ENCODE measurements around the gene LRPAP1. TPM values are rescaled to one million over a fixed set of nuclear protein-coding genes. Genes with fewer than 3 reads are reported as not detected.
"Not testable (repeated sequence)": the region's sequence is repeated elsewhere in the genome, so short reads cannot be mapped to it uniquely, and the experiment has no call there.

LRPAP1 gene
- total RNA-seq, 1 donor from 2014 or later: 15.7 TPM

GRCh38 chr4:3514221-3514780 is 17.9 kb downstream of the LRPAP1 start:
- Histone ChIP-seq H3K27ac (ENCODE audit: low read depth, low read length) (no peak overlapping the region), H3K9ac (ENCODE audit: low read depth in 1 of 3, low read length in 3 of 3) (no peak overlapping the region), H3K27me3 (ENCODE audit: control insufficient read depth in 3 of 3, insufficient read depth in 3 of 3, low read length in 3 of 3) (no peaks in the 10 kb centered on the region), H3K36me3 (ENCODE audit: control insufficient read depth in 3 of 3, insufficient read depth in 3 of 3, low read length in 3 of 3) (peaks cover 66 to 76% (median 75%) of the 10 kb centered on the region in 3 donors), H3K4me1 (ENCODE audit: control insufficient read depth in 3 of 3, insufficient read depth in 3 of 3, low read length in 3 of 3) (no peaks in the 10 kb centered on the region), H3K4me3 (ENCODE audit: low read length in 3 of 3) (no peak overlapping the region), H3K9me3 (ENCODE audit: control insufficient read depth in 3 of 3, low read length in 3 of 3) (no peaks in the 10 kb centered on the region)

GRCh38 chr4:3513807-3514206 is 18.4 kb downstream of the LRPAP1 start:
- no peaks in the 10 kb centered on the region for H3K9me3 ChIP-seq (ENCODE audit: control insufficient read depth in 3 of 3, low read length in 3 of 3)
- H3K9ac ChIP-seq (ENCODE audit: low read depth in 1 of 3, low read length in 3 of 3): no peak overlapping the region
- H3K4me1 ChIP-seq (ENCODE audit: control insufficient read depth in 3 of 3, insufficient read depth in 3 of 3, low read length in 3 of 3): no peaks in the 10 kb centered on the region
- H3K36me3 ChIP-seq (ENCODE audit: control insufficient read depth in 3 of 3, insufficient read depth in 3 of 3, low read length in 3 of 3): peaks cover 63 to 76% (median 74%) of the 10 kb centered on the region in 3 donors
- H3K27ac ChIP-seq (ENCODE audit: low read depth, low read length): no peak overlapping the region
- no peak overlapping the region for H3K4me3 ChIP-seq (ENCODE audit: low read length in 3 of 3)
- H3K27me3 ChIP-seq (ENCODE audit: control insufficient read depth in 3 of 3, insufficient read depth in 3 of 3, low read length in 3 of 3): no peaks in the 10 kb centered on the region

DNA sequence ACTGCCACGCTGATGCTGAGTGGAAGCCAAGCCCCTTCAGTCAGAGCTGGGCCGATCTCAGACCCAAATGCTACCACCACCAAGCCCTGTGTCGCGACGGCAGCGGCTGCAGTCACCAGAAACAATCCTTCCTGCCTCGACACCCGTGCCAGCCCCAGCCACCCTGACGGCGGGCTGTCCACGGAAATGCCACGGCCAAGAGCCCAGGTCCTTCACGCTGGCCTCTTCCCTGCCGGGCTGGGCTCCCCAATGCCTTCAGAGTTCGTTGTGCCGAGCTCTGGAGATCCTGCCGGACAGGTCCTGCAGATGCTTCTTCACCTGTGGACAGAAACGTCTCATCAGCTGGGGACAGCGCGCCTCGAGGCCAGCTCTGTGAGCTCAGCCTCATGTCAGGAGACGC is 19.5 kb downstream of the LRPAP1 start:
- no peak overlapping the region for H3K27ac ChIP-seq (ENCODE audit: low read depth, low read length)
- H3K4me1 ChIP-seq (ENCODE audit: control insufficient read depth in 3 of 3, insufficient read depth in 3 of 3, low read length in 3 of 3): no peaks in the 10 kb centered on the region
- H3K36me3 ChIP-seq (ENCODE audit: control insufficient read depth in 3 of 3, insufficient read depth in 3 of 3, low read length in 3 of 3): peaks cover 61 to 76% (median 75%) of the 10 kb centered on the region in 3 donors
- no peaks in the 10 kb centered on the region for H3K9me3 ChIP-seq (ENCODE audit: control insufficient read depth in 3 of 3, low read length in 3 of 3)
- no peak overlapping the region for H3K4me3 ChIP-seq (ENCODE audit: low read length in 3 of 3)
- H3K9ac ChIP-seq (ENCODE audit: low read depth in 1 of 3, low read length in 3 of 3): no peak overlapping the region
- H3K27me3 ChIP-seq (ENCODE audit: control insufficient read depth in 3 of 3, insufficient read depth in 3 of 3, low read length in 3 of 3): no peaks in the 10 kb centered on the region

- H3K27ac ChIP-seq (ENCODE audit: low read depth, low read length): no peak overlapping the region
Observed at GRCh38 chr4:3512279-3512678, 19.9 kb downstream of the LRPAP1 start.

GRCh38 chr4:3511601-3512000 is 20.6 kb downstream of the LRPAP1 start:
- H3K9me3 ChIP-seq (ENCODE audit: control insufficient read depth in 3 of 3, low read length in 3 of 3); H3K9ac ChIP-seq (ENCODE audit: low read depth in 1 of 3, low read length in 3 of 3); H3K4me3 ChIP-seq (ENCODE audit: low read length in 3 of 3); H3K27ac ChIP-seq (ENCODE audit: low read depth, low read length); H3K4me1 ChIP-seq (ENCODE audit: control insufficient read depth in 3 of 3, insufficient read depth in 3 of 3, low read length in 3 of 3); H3K27me3 ChIP-seq (ENCODE audit: control insufficient read depth in 3 of 3, insufficient read depth in 3 of 3, low read length in 3 of 3): not testable (repeated sequence)
- H3K36me3 ChIP-seq (ENCODE audit: control insufficient read depth in 3 of 3, insufficient read depth in 3 of 3, low read length in 3 of 3): peaks cover 50 to 71% (median 68%) of the 10 kb centered on the region in 3 donors

More at GRCh38 chr4:3512279-3512678, 19.9 kb downstream of the LRPAP1 start:
- peaks cover 57 to 75% (median 71%) of the 10 kb centered on the region in 3 donors for H3K36me3 ChIP-seq (ENCODE audit: control insufficient read depth in 3 of 3, insufficient read depth in 3 of 3, low read length in 3 of 3)
- no peaks in the 10 kb centered on the region for H3K9me3 ChIP-seq (ENCODE audit: control insufficient read depth in 3 of 3, low read length in 3 of 3)
- no peak overlapping the region for H3K4me3 ChIP-seq (ENCODE audit: low read length in 3 of 3)
- H3K27me3 ChIP-seq (ENCODE audit: control insufficient read depth in 3 of 3, insufficient read depth in 3 of 3, low read length in 3 of 3): no peaks in the 10 kb centered on the region
- no peaks in the 10 kb centered on the region for H3K4me1 ChIP-seq (ENCODE audit: control insufficient read depth in 3 of 3, insufficient read depth in 3 of 3, low read length in 3 of 3)
- no peak overlapping the region for H3K9ac ChIP-seq (ENCODE audit: low read depth in 1 of 3, low read length in 3 of 3)

GRCh38 chr4:3511187-3511586 is 21.0 kb downstream of the LRPAP1 start:
- peaks cover 46 to 67% (median 64%) of the 10 kb centered on the region in 3 donors for H3K36me3 ChIP-seq (ENCODE audit: control insufficient read depth in 3 of 3, insufficient read depth in 3 of 3, low read length in 3 of 3)
- H3K27me3 ChIP-seq (ENCODE audit: control insufficient read depth in 3 of 3, insufficient read depth in 3 of 3, low read length in 3 of 3): no peaks in the 10 kb centered on the region
- no peak overlapping the region for H3K4me3 ChIP-seq (ENCODE audit: low read length in 3 of 3)
- H3K9ac ChIP-seq (ENCODE audit: low read depth in 1 of 3, low read length in 3 of 3): no peak overlapping the region
- no peak overlapping the region for H3K27ac ChIP-seq (ENCODE audit: low read depth, low read length)
- H3K4me1 ChIP-seq (ENCODE audit: control insufficient read depth in 3 of 3, insufficient read depth in 3 of 3, low read length in 3 of 3): no peaks in the 10 kb centered on the region
- H3K9me3 ChIP-seq (ENCODE audit: control insufficient read depth in 3 of 3, low read length in 3 of 3): no peaks in the 10 kb centered on the region

- Histone ChIP-seq H3K9me3 (ENCODE audit: control insufficient read depth in 3 of 3, low read length in 3 of 3) (no peaks in the 10 kb centered on the region), H3K36me3 (ENCODE audit: control insufficient read depth in 3 of 3, insufficient read depth in 3 of 3, low read length in 3 of 3) (peaks cover 46 to 63% (median 60%) of the 10 kb centered on the region in 3 donors), H3K4me3 (ENCODE audit: low read length in 3 of 3) (no peak overlapping the region)
Observed at GRCh38 chr4:3510481-3510880, 21.7 kb downstream of the LRPAP1 start.

DNA sequence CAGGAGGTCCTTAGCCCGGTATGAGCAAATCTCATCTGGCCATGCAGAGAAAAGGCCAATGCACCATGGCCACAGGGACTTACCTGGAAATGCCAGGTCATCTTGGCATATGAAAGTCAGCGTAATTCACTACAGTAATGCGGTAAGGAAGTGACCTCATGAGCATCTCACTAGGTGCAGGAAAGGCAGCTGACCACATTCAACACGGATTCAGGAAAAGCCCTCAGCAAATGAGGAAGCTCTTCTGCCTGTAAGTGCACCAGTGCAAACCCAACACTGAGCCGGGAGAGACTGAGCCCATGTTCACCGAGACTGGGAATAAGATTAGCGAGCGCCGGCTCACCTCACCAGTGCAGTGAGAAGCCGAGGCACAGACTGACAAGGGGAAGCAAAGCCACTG is 23.7 kb downstream of the LRPAP1 start:
- Histone ChIP-seq H3K36me3 (ENCODE audit: control insufficient read depth in 3 of 3, insufficient read depth in 3 of 3, low read length in 3 of 3) (peaks cover 43 to 58% (median 51%) of the 10 kb centered on the region in 3 donors), H3K9me3 (ENCODE audit: control insufficient read depth in 3 of 3, low read length in 3 of 3) (no peaks in the 10 kb centered on the region), H3K27ac (ENCODE audit: low read depth, low read length) (no peak overlapping the region), H3K9ac (ENCODE audit: low read depth in 1 of 3, low read length in 3 of 3) (no peak overlapping the region), H3K4me1 (ENCODE audit: control insufficient read depth in 3 of 3, insufficient read depth in 3 of 3, low read length in 3 of 3) (no peaks in the 10 kb centered on the region), H3K27me3 (ENCODE audit: control insufficient read depth in 3 of 3, insufficient read depth in 3 of 3, low read length in 3 of 3) (no peaks in the 10 kb centered on the region), H3K4me3 (ENCODE audit: low read length in 3 of 3) (no peak overlapping the region)

More at GRCh38 chr4:3510481-3510880, 21.7 kb downstream of the LRPAP1 start:
- Histone ChIP-seq H3K4me1 (ENCODE audit: control insufficient read depth in 3 of 3, insufficient read depth in 3 of 3, low read length in 3 of 3) (no peaks in the 10 kb centered on the region), H3K27ac (ENCODE audit: low read depth, low read length) (no peak overlapping the region), H3K27me3 (ENCODE audit: control insufficient read depth in 3 of 3, insufficient read depth in 3 of 3, low read length in 3 of 3) (no peaks in the 10 kb centered on the region), H3K9ac (ENCODE audit: low read depth in 1 of 3, low read length in 3 of 3) (no peak overlapping the region)

- H3K4me3 ChIP-seq (ENCODE audit: low read length in 3 of 3): no peak overlapping the region
- H3K36me3 ChIP-seq (ENCODE audit: control insufficient read depth in 3 of 3, insufficient read depth in 3 of 3, low read length in 3 of 3): peaks cover 36 to 43% (median 38%) of the 10 kb centered on the region in 3 donors
- no peak overlapping the region for H3K9ac ChIP-seq (ENCODE audit: low read depth in 1 of 3, low read length in 3 of 3)
- no peaks in the 10 kb centered on the region for H3K27me3 ChIP-seq (ENCODE audit: control insufficient read depth in 3 of 3, insufficient read depth in 3 of 3, low read length in 3 of 3)
- H3K4me1 ChIP-seq (ENCODE audit: control insufficient read depth in 3 of 3, insufficient read depth in 3 of 3, low read length in 3 of 3): peaks cover 0 to 13% (median 9%) of the 10 kb centered on the region in 3 donors
- no peaks in the 10 kb centered on the region for H3K9me3 ChIP-seq (ENCODE audit: control insufficient read depth in 3 of 3, low read length in 3 of 3)
- H3K27ac ChIP-seq (ENCODE audit: low read depth, low read length): no peak overlapping the region
Observed at GRCh38 chr4:3505231-3505630, 27.0 kb downstream of the LRPAP1 start.

GRCh38 chr4:3502941-3503936 is 29.0 kb downstream of the LRPAP1 start:
- Histone ChIP-seq H3K36me3 (ENCODE audit: control insufficient read depth in 3 of 3, insufficient read depth in 3 of 3, low read length in 3 of 3) (peaks cover 22 to 35% (median 27%) of the 10 kb centered on the region in 3 donors), H3K9ac (ENCODE audit: low read depth in 1 of 3, low read length in 3 of 3) (no peak overlapping the region), H3K4me3 (ENCODE audit: low read length in 3 of 3) (no peak overlapping the region), H3K27ac (ENCODE audit: low read depth, low read length) (no peak overlapping the region), H3K27me3 (ENCODE audit: control insufficient read depth in 3 of 3, insufficient read depth in 3 of 3, low read length in 3 of 3) (no peaks in the 10 kb centered on the region), H3K9me3 (ENCODE audit: control insufficient read depth in 3 of 3, low read length in 3 of 3) (no peaks in the 10 kb centered on the region), H3K4me1 (ENCODE audit: control insufficient read depth in 3 of 3, insufficient read depth in 3 of 3, low read length in 3 of 3) (peaks cover 0 to 13% (median 9%) of the 10 kb centered on the region in 3 donors)
